Esophagus muscularis mucosa (tissue), 3 donors: ENCODE results near the gene NHSL1.

Experiments used
- CTCF ChIP-seq, 3 experiments: fragments of 200-600 bp in 2 of 3; fragments of 450-650 bp in 1 of 3; sonication (generic) in 2 of 3; IDR thresholded peaks; one replicate each; pipeline ENCODE4 v1.5.1; 2017 to 2019; ENCODE audit warnings: antibody characterized with exemption in 3 of 3, mild to moderate bottlenecking in 2 of 3, moderate library complexity in 1 of 3
- POLR2A ChIP-seq: fragments of 450-650 bp; IDR thresholded peaks from one replicate; pipeline ENCODE4 v1.6.1; 2017; ENCODE audit warnings: antibody characterized with exemption, moderate library complexity, mild to moderate bottlenecking, low read depth
- POLR2AphosphoS5 ChIP-seq, 2 donors: sonication (generic); formaldehyde crosslinking; IDR thresholded peaks; one replicate each; pipeline ENCODE4 v1.6.1; 2017; ENCODE audit warnings: antibody characterized with exemption in 2 of 2

DNA sequence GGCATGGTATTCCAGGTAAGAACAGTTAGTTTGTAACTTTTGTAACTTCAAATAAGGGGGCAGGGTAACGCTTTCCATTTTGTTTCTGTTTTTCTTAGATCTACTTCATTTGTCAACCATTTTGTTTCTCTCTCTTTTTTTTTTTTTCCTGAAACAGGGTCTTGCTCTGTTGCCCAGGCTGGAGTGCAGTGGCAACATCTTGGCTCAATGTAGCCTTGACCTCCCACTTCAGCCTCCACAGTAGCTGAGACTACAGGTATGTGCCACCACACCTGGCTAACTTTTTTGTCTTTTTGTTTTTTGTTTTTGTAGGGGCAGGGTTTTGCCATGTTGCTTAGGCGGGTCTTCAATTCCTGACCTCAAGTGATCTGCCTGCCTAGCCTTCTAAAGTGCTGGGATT is 32.1 kb upstream of the NHSL1 start:
- TF ChIP-seq CTCF (IDR thresholded peaks at IDR 0.05), result no peak
- no peak for TF ChIP-seq POLR2AphosphoS5 (IDR thresholded peaks at IDR 0.05)
- TF ChIP-seq POLR2A, result no peak
